ENCODE results near the gene LDLRAD3. TPM values are rescaled to one million over a fixed set of nuclear protein-coding genes. Genes with fewer than 3 reads are reported as not detected.

The LDLRAD3 gene
- total RNA-seq, 1 experiment from 2014 or later, result 15.3 TPM

GRCh38 chr11:36013950-36014897 is 70.4 kb downstream of the LDLRAD3 start:
- no peak overlapping the region for H3K4me2 ChIP-seq (ENCODE audit: low read length)
- ATAC-seq (no peak), DNase-seq (no peak)
- H3K27me3 ChIP-seq (ENCODE audit: low read length), result no peaks in the 10 kb centered on the region
- no peaks in the 10 kb centered on the region for H3K9me3 ChIP-seq (ENCODE audit: low read length)
- POLR2A ChIA-PET (ENCODE audit: unreplicated experiment), result no interaction called here
- no peak overlapping the region for H3K4me3 ChIP-seq (ENCODE audit: low read length)
- intact Hi-C loops (cut with micrococcal nuclease), result no loop called here
- H3K9me2 ChIP-seq (replicated peaks; ENCODE audit: low read length), result no peaks in the 10 kb centered on the region
- peaks cover 34% of the 10 kb centered on the region for H3K4me1 ChIP-seq (ENCODE audit: insufficient read depth, low read length)
- peaks cover 62% of the 10 kb centered on the region for H3K79me2 ChIP-seq (ENCODE audit: low read length)
- no peak overlapping the region for H2AFZ ChIP-seq (ENCODE audit: low read length)
- no peaks in the 10 kb centered on the region for H3K36me3 ChIP-seq (ENCODE audit: low read depth, low read length)
- H3K9ac ChIP-seq (ENCODE audit: low read length), result no peak overlapping the region
- H3K27ac ChIP-seq (ENCODE audit: low read length), result no peak overlapping the region
- H3F3A ChIP-seq (ENCODE audit: low read length, unreplicated experiment), result no peaks in the 10 kb centered on the region
- TF ChIP-seq CTCF (conservative IDR thresholded peaks at IDR 0.05; ENCODE audit: low read depth, low read length), result no peak
- TF ChIP-seq EZH2phosphoT487 (IDR thresholded peaks at IDR 0.05; ENCODE audit: borderline replicate concordance, low read length), result no peak
- TF ChIP-seq EZH2 (IDR thresholded peaks at IDR 0.05; ENCODE audit: low read length, unreplicated experiment), result no peak
- H4K20me1 ChIP-seq (ENCODE audit: low read length), result no peaks in the 10 kb centered on the region
- no TSS peak for BruUV-seq (replicated peaks)
- CTCF ChIA-PET, result no interaction called here

- CTCF ChIA-PET, result no interaction called here
- POLR2A ChIA-PET (ENCODE audit: unreplicated experiment), result no interaction called here
- Histone ChIP-seq H3K79me2 (ENCODE audit: low read length) (peaks cover 66% of the 10 kb centered on the region), H3K4me2 (ENCODE audit: low read length) (no peak overlapping the region), H3K27me3 (ENCODE audit: low read length) (no peaks in the 10 kb centered on the region), H3K9ac (ENCODE audit: low read length) (no peak overlapping the region), H3F3A (ENCODE audit: low read length, unreplicated experiment) (no peaks in the 10 kb centered on the region), H3K4me1 (ENCODE audit: insufficient read depth, low read length) (peaks cover 26% of the 10 kb centered on the region), H2AFZ (ENCODE audit: low read length) (no peak overlapping the region), H4K20me1 (ENCODE audit: low read length) (no peaks in the 10 kb centered on the region), H3K36me3 (ENCODE audit: low read depth, low read length) (no peaks in the 10 kb centered on the region), H3K9me3 (ENCODE audit: low read length) (no peaks in the 10 kb centered on the region), H3K27ac (ENCODE audit: low read length) (no peak overlapping the region), H3K4me3 (ENCODE audit: low read length) (no peak overlapping the region), H3K9me2 (replicated peaks; ENCODE audit: low read length) (no peaks in the 10 kb centered on the region)
- DNase-seq (no peak), ATAC-seq (no peak)
- BruUV-seq (replicated peaks), result no TSS peak
- no peak for TF ChIP-seq EZH2 (IDR thresholded peaks at IDR 0.05; ENCODE audit: low read length, unreplicated experiment)
- no peak for TF ChIP-seq CTCF (conservative IDR thresholded peaks at IDR 0.05; ENCODE audit: low read depth, low read length)
- no peak for TF ChIP-seq EZH2phosphoT487 (IDR thresholded peaks at IDR 0.05; ENCODE audit: borderline replicate concordance, low read length)
- intact Hi-C loops (cut with micrococcal nuclease), result no loop called here
Measured at GRCh38 chr11:36014898-36015665, 71.2 kb downstream of the LDLRAD3 start.

Data from PC-3 (cell line).